GM23248 (cell line): ENCODE data around the gene ETV6. TPM values are rescaled to one million over a fixed set of nuclear protein-coding genes. Genes with fewer than 3 reads are reported as not detected.
"Not testable (repeated sequence)": the region's sequence is repeated elsewhere in the genome, so short reads cannot be mapped to it uniquely, and the experiment has no call there.

Source experiments
- DNase-seq: peaks from one replicate; pipeline ENCODE4 v3.0.0-alpha.2; 2015
- H2AFZ ChIP-seq: fragments of 200-600 bp; sonication (generic); 2 replicates; pipeline ENCODE4 v1.6.1; 2016; ENCODE audit warnings: antibody characterized with exemption
- H3F3A ChIP-seq: fragments of 200-600 bp; sonication (generic); 2 replicates; pipeline ENCODE4 v1.6.1; 2016; ENCODE audit warnings: mild to moderate bottlenecking, antibody characterized with exemption, mixed run types; ENCODE audit not compliant: insufficient read depth
- H3K27ac ChIP-seq: fragments of 200-600 bp; sonication (generic); 2 replicates; pipeline ENCODE4 v1.5.1; 2016; ENCODE audit warnings: mild to moderate bottlenecking
- H3K27me3 ChIP-seq: fragments of 200-600 bp; sonication (generic); replicated peaks from 2 replicates; pipeline ENCODE4 v1.6.1; 2016; ENCODE audit warnings: mild to moderate bottlenecking; ENCODE audit not compliant: insufficient read depth
- H3K36me3 ChIP-seq: fragments of 200-600 bp; sonication (generic); 2 replicates; pipeline ENCODE4 v1.6.1; 2016; ENCODE audit warnings: low read depth, mild to moderate bottlenecking
- H3K4me1 ChIP-seq: fragments of 200-600 bp; sonication (generic); 2 replicates; pipeline ENCODE4 v1.6.1; 2016; ENCODE audit warnings: mild to moderate bottlenecking; ENCODE audit not compliant: insufficient read depth
- H3K4me2 ChIP-seq: fragments of 200-600 bp; sonication (generic); one replicate; pipeline ENCODE4 v1.6.1; 2016; ENCODE audit warnings: mild to moderate bottlenecking; ENCODE audit not compliant: unreplicated experiment
- H3K4me3 ChIP-seq: fragments of 200-600 bp; sonication (generic); 2 replicates; pipeline ENCODE4 v1.5.1; 2016; ENCODE audit warnings: mild to moderate bottlenecking
- H3K79me2 ChIP-seq: fragments of 200-600 bp; sonication (generic); 2 replicates; pipeline ENCODE4 v1.6.1; 2016; ENCODE audit warnings: mild to moderate bottlenecking; ENCODE audit not compliant: insufficient read depth
- H3K9ac ChIP-seq: fragments of 200-600 bp; sonication (generic); 2 replicates; pipeline ENCODE4 v1.6.1; 2016; ENCODE audit warnings: mild to moderate bottlenecking
- H3K9me2 ChIP-seq: fragments of 200-600 bp; sonication (generic); 2 replicates; pipeline ENCODE4 v1.6.1; 2016; ENCODE audit warnings: mixed run types, mild to moderate bottlenecking, moderate library complexity; ENCODE audit not compliant: insufficient read depth
- H3K9me3 ChIP-seq: fragments of 200-600 bp; sonication (generic); one replicate; pipeline ENCODE4 v1.6.1; 2017; ENCODE audit warnings: low read depth
- H4K20me1 ChIP-seq: fragments of 200-600 bp; sonication (generic); 2 replicates; pipeline ENCODE4 v1.6.0; 2016; ENCODE audit not compliant: insufficient read depth
- EZH2 ChIP-seq: fragments of 200-600 bp; sonication (generic); IDR thresholded peaks from 2 replicates; pipeline ENCODE4 v1.6.1; 2018; ENCODE audit warnings: antibody characterized with exemption, mild to moderate bottlenecking; ENCODE audit not compliant: insufficient read depth, poor library complexity, severe bottlenecking
- EZH2phosphoT487 ChIP-seq: fragments of 200-600 bp; sonication (generic); IDR thresholded peaks from 2 replicates; pipeline ENCODE4 v1.6.1; 2018; ENCODE audit warnings: antibody characterized with exemption, moderate library complexity, mild to moderate bottlenecking, low read depth; ENCODE audit not compliant: insufficient read depth
- WGBS, 2 experiments: methylation state at CpG; one replicate each; pipeline ENCODE4 v1.1.6; 2015 to 2017; ENCODE audit warnings: low lambda C conversion rate in 2 of 2, low coverage in 1 of 2; ENCODE audit errors: missing lambda C conversion rate in 2 of 2; 5-methylcytosine and 5-hydroxymethylcytosine counted together
- in situ Hi-C: fragments of 300-500 bp; cut with MboI; formaldehyde crosslinking; loops from 2 replicates; pipeline ENCODE4 v1.15.0; 2020
- polyA plus RNA-seq: library from polyadenylated mRNA; unstranded; fragments of >200 nt; fragmentation: Nextera tagmentation; extraction: Ambion mirVana; gene quantifications from 2 replicates; pipeline ENCODE4 v1.2.1, GENCODE V29; 2016
- total RNA-seq: library from RNA; depleted of rRNA; stranded (reverse); fragments of >200 nt; shearing (Covaris generic); gene quantifications from 2 replicates; pipeline ENCODE4 v1.2.3, GENCODE V29; 2014

Gene ETV6
- total and polyA plus RNA-seq, 2 experiments from 2014 or later: 2.5 to 10.4 TPM

DNA sequence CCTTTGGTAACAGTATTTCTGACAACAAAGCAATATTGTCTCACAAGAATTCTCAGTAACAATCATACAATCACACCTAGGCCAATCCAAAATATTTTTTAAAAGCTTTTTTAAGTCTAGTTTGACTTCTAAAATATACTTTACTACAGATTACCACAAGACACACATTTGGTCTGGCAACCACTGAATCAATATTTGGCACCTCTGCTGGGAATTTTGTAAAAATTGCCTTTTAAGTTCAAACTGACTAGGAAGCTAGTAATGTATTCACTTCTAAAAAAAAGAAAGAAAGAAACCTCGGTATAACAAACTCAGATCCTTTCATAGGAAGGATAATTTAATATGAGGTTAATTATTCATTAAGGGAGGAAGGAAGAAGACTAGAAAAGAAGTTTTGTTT, 18.2 kb upstream of the ETV6 start:
- Histone ChIP-seq H3K79me2 (no peaks in the 10 kb centered on the region), H3K9me2 (no peaks in the 10 kb centered on the region), H3K9ac (no peak overlapping the region), H2AFZ (no peak overlapping the region), H3K9me3 (no peaks in the 10 kb centered on the region), H3K27ac (no peak overlapping the region), H3K4me3 (no peak overlapping the region), H4K20me1 (no peaks in the 10 kb centered on the region), H3K36me3 (no peaks in the 10 kb centered on the region), H3K4me2 (no peak overlapping the region), H3K4me1 (peaks cover 8% of the 10 kb centered on the region; the same call in 1 of the 2 replicates), H3F3A (no peaks in the 10 kb centered on the region), H3K27me3 (no peaks in the 10 kb centered on the region)
- 5 to 12% methylated on average over 1 of the region's 1 CpG for WGBS, 2 experiments
- in situ Hi-C loops: no loop called here
- DNase-seq: no peak
- TF ChIP-seq EZH2phosphoT487: no peak
- TF ChIP-seq EZH2: no peak

DNA sequence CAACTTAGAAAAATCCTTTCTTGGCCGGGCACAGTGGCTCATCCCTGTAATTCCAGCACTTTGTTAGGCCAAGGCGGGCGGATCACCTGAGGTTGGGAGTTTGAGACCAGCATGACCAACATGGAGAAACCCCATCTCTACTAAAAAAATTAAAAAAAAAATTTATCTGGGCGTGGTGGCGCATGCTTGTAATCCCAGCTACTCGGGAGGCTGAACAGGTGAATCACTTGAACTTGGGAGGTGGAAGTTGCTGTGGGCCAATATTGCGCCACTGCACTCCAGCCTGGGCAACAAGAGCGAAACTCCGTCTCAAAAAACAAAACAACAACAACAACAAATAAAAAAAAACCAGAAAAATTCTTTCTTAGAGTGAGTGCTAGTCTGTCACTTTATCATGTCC, 17.6 kb upstream of the ETV6 start:
- H3K27ac ChIP-seq, H3K9me2 ChIP-seq, H2AFZ ChIP-seq, H3K4me2 ChIP-seq, H3K9ac ChIP-seq, H3K4me3 ChIP-seq, H4K20me1 ChIP-seq, H3K79me2 ChIP-seq, H3K4me1 ChIP-seq, H3K27me3 ChIP-seq, H3F3A ChIP-seq, H3K9me3 ChIP-seq, DNase-seq, H3K36me3 ChIP-seq, in situ Hi-C loops: not testable (repeated sequence)
- 80% methylated on average over 9 of the region's 9 CpGs for WGBS, 2 experiments

DNA sequence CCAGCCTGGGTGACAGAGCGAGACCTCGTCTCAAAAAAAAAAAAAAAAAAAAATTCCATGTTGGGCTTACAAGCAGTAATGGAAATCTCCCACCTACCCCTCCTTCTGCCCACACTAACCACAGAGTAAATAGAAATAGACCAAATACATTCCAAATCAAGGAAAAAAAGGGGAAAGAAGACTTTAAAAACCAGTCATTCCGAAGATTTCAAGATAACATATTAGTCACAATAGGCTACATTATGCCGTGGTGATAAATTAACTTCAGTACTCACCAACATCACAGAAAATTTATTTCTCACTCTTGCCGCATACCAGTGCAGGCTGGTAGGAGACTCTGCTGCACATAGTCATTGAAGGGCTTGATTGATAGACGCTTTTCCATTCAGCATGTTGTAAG, 15.5 kb upstream of the ETV6 start:
- Histone ChIP-seq H3K36me3 (no peaks in the 10 kb centered on the region), H3K4me3 (no peak overlapping the region), H3K79me2 (no peaks in the 10 kb centered on the region), H3K4me1 (peaks cover 11% of the 10 kb centered on the region; the same call in 1 of the 2 replicates), H3K9me3 (no peaks in the 10 kb centered on the region), H3K27ac (no peak overlapping the region), H3F3A (no peaks in the 10 kb centered on the region), H3K9ac (no peak overlapping the region), H3K27me3 (no peaks in the 10 kb centered on the region), H2AFZ (no peak overlapping the region), H4K20me1 (no peaks in the 10 kb centered on the region), H3K9me2 (no peaks in the 10 kb centered on the region), H3K4me2 (no peak overlapping the region)
- WGBS, 2 experiments: 48 to 54% methylated on average over 6 of the region's 6 CpGs
- DNase-seq: peak; percentile 25
- in situ Hi-C loops: no loop called here
- TF ChIP-seq EZH2: no peak
- no peak for TF ChIP-seq EZH2phosphoT487

DNA sequence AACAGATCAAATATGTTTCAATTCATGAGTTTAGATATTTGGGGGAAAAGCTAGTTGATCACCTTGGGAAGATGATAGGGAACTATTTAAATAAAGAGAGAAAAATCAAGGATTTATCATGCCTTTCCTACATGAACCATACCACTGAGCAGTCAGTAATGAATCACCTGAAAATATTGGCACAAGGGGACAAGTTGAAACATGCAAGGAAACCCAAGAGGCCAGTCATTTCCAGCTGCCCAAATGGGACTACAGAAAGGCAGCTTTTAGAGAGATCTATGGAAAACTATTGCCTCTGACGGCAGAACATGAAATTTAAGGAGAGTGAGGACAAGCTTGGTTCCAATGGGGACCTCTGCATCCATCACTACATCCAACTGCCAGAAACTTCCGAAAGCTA, 14.1 kb upstream of the ETV6 start:
- no peaks in the 10 kb centered on the region for H3K9me3 ChIP-seq
- DNase-seq: peak; percentile 50
- H3K4me1 ChIP-seq: peaks cover 11% of the 10 kb centered on the region; the same call in 1 of the 2 replicates
- no peaks in the 10 kb centered on the region for H3F3A ChIP-seq
- in situ Hi-C loops: no loop called here
- WGBS, 2 experiments: 38 to 41% methylated on average over 2 of the region's 2 CpGs
- no peak overlapping the region for H2AFZ ChIP-seq
- no peaks in the 10 kb centered on the region for H3K9me2 ChIP-seq
- no peak for TF ChIP-seq EZH2phosphoT487
- no peak for TF ChIP-seq EZH2
- no peaks in the 10 kb centered on the region for H4K20me1 ChIP-seq
- no peaks in the 10 kb centered on the region for H3K27me3 ChIP-seq
- H3K27ac ChIP-seq: no peak overlapping the region
- no peak overlapping the region for H3K4me3 ChIP-seq
- H3K9ac ChIP-seq: no peak overlapping the region
- H3K79me2 ChIP-seq: no peaks in the 10 kb centered on the region
- no peak overlapping the region for H3K4me2 ChIP-seq
- no peaks in the 10 kb centered on the region for H3K36me3 ChIP-seq

- Histone ChIP-seq H3F3A (no peaks in the 10 kb centered on the region), H3K4me1 (peaks cover 11% of the 10 kb centered on the region; the same call in 1 of the 2 replicates), H3K9me2 (no peaks in the 10 kb centered on the region), H3K9ac (no peak overlapping the region), H3K79me2 (no peaks in the 10 kb centered on the region), H3K27me3 (no peaks in the 10 kb centered on the region), H3K27ac (no peak overlapping the region), H3K9me3 (no peaks in the 10 kb centered on the region), H2AFZ (peak overlapping the region; percentile 53; the same call in 1 of the 2 replicates), H3K36me3 (no peaks in the 10 kb centered on the region), H3K4me2 (no peak overlapping the region), H3K4me3 (no peak overlapping the region), H4K20me1 (no peaks in the 10 kb centered on the region)
- in situ Hi-C loops: no loop called here
- WGBS, 2 experiments: 79 to 88% methylated on average over 3 of the region's 3 CpGs
- TF ChIP-seq EZH2 (no peak), EZH2phosphoT487 (no peak)
- DNase-seq: peak; percentile 61
These were observed 11.1 kb upstream of the ETV6 start for GRCh38 chr12:11638315-11638916.
